ENCODE data around the gene TRIM32. TPM values are rescaled to one million over a fixed set of nuclear protein-coding genes. Genes with fewer than 3 reads are reported as not detected.
A peak's percentile ranks its signal among the peaks of the same experiment; 100 is the strongest.

TRIM32 gene
- total RNA-seq, 1 donor from 2014 or later, result 12.3 TPM

DNA sequence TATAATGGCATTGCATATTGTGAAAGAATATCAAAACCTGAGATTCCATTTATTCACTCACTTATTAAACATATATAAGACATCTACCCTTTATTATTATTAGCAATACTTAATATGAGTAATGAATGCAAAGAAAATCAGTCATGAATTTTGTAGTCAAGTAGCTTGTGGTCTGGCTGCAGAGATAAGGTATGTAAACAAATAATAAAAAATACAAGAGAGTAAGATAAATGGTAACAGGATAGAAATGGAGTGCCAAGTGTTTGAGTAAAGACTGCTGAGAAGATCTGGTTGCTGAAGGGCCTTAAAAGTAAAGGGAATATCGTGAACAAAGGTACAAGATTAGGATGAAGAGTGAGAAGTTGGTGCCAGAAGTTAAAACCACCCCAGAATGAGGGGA is 18.4 kb downstream of the TRIM32 start:
- no peak for DNase-seq

DNA sequence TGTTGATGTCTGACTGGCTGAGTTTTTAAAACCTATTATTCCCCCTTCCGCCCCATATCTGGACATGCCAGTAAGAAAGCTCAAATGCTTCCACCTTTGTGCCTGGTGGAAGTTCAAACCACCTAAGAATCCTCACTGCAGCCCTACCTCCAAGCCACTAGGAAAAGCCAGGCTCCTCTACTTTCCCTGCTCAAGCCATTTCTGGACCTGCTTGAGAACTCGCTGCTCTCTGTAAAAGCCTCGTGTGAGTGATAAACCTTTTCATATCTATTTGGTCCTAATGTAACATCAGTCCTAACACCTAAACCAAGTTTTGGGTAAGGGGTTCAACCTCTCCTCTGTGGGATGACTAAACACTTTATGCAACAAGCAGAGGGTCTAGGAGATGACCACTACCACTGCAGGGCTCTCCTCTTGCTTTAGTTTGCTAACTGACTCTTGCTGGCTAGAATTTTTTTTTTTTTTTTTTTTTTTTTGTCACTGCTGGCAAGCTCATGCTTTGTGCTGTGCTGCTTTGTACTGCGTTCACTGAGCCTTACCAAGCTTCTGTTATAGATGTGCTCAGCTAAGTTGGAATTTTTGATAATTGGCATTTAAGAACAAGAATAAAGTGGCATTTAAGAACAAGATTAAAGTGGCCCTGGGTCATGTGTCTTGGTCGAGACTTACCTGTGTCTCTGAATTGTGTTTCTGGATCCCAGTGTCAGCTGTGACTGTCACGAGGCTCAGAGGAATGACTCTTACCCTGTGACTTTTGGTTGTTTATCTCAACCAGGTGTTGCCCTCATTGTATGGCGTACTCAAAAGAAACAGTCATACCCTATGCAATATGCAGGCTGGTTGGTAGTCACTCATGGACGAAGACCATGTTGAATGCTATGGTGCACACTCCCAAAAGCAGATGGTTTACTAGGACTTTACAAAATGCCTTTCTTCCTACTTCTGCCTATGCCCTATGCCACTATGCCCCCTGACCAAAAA is 19.5 kb downstream of the TRIM32 start:
- no peak for DNase-seq

DNA sequence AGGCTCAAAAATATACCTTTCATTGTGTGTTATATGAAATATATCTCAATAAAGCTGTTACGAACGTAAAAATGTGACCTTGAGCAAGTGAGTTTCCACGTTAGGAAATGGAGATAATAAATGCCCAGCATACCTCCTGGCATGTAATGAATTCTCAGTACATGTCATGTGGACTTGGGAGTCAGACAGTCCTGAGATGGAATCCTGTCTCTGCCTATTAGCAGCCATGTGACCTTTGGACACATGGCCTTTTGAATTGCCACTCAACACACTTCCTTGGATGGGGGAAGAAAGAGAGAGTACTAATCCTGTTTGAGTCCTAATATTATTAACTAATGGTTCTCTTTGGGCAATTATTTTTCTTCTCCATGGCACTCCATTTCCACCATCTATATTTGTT is 25.7 kb downstream of the TRIM32 start:
- DNase-seq, result no peak

DNA sequence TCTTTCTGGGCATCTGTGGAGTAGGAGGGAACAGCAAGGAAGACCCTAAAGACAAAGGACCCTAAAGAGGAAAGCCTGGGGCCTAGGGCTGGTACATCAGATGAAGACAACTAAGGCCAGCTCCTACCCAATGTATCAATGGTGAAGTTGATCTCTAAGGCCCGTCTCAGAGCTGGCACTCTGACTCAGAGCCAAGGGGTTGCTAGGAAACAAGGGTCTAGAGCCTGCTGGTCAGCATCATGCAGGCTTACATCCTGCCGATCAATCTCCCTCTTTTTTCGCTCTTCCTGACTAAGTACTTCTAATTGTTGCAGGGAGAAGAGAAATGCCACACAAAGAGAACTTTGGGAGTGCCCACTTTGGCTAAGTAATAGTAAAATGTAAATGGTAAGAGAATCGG is 26.2 kb downstream of the TRIM32 start:
- DNase-seq, result no peak

DNA sequence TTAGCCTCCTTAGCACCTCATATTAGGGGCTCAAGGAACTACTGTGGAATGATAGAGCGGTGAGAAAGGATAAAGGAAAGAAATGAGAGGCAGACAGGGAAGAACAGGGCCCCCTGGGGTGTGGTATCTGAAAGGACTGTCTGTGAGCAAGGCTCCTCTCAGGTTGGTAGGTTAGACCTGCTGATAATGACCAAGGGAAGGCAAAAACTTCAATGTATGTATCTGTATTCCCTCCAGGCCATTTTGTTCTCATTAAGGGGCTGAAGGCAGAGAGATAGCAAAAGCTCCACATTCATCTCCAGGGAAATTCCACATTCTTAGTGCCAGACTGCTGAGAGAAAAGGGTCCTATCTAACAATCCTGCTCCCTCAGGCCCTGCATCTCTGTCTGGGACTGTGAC is 28.6 kb downstream of the TRIM32 start:
- DNase-seq, result no peak

- no peak for DNase-seq
Observed at GRCh38 chr9:116716438-116716837, 29.3 kb downstream of the TRIM32 start.

- DNase-seq, result peak; percentile 95
Observed at GRCh38 chr9:116717150-116717549, 30.0 kb downstream of the TRIM32 start.

DNA sequence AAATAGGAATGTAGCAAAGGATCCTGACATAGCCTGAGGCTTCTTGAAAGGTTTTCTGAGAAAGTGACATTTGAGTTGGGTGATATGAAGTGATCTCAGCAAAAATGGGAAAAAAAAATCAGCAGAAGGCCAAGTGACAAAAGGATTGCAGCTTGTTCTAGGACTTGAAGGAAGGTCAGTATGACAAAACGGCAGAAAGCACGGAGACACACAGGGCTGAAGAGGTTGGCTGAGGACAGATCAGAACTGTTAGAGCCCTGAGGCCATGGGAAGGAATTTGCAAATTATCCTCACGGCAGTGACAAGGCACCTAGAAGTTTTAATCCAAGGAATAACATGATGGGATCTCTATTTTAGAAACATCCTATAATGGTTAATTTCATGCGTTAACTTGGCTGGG is 31.0 kb downstream of the TRIM32 start:
- DNase-seq, result no peak

- DNase-seq, result no peak
Observed at GRCh38 chr9:116720111-116720510, 33.0 kb downstream of the TRIM32 start.

DNA sequence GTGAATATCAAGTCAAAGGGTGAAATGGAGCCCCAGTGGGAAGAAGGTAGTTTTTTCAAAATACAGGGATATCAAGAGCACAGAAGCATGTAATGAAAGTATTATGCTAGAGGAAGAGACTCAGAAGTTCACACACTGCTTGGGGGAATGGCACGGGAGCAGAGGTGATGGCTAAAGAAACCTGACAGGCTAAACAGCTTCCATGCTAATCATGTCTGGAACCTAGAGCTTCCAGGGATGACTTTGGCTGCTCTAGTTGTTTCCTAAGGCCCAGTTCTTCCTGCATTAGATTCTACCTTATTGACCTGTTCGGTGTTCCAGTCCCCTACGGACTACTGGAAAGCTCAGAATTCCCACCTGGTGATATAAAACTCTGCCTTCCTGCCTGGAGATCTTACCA is 34.3 kb downstream of the TRIM32 start:
- no peak for DNase-seq

DNA sequence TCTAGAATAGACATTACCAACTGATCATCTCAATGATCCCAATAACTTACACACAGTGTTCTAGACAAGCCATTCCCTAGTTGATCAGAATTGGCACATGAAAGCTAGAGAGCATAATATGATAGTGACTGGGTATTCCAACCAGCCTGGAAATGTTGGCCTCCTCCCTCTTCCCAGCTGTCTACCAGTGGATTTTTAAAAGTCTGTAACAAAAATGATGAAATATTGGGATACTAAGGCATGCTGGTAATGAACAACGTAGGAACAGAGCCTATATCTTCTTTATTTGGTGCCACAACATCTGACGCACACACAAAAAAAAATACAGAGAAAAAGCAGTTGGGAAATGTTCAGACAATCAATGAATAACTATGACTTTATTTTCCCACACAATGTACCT is 34.8 kb downstream of the TRIM32 start:
- no peak for DNase-seq

- DNase-seq, result no peak
Observed at GRCh38 chr9:116724123-116724522, 37.0 kb downstream of the TRIM32 start.

GRCh38 chr9:116726602-116727001 is 39.5 kb downstream of the TRIM32 start:
- DNase-seq, result no peak

DNA sequence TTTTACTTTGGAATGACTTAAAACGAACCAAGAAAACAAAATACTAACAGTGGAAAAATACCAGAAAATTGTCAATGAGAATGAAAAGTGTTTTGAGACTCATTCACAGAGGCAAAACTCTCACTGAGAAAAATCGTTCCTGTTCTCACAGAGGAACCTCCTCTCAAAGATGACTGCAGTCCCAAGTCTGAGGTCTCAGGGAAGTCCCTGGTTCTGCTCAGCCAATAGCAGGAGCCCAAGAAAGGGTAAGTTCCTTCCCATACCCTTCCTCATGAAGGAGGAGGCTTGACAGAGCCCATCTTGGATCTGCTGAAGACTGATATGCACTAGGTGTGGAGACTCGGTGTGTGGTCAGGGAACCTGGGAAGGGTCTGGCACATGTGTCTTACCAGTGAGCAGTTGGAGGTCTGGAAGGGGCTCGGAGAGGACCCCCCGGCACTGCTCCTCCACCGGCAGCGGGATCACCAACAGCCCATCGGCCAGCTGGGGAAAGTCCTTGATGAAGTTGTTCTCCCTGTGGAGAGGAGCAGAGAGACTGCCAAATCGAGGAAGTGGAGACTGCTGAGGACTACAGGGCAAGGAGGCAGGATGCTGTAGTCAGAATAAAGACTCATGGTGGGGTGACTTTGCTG is 46.0 kb downstream of the TRIM32 start:
- DNase-seq, result no peak

DNA sequence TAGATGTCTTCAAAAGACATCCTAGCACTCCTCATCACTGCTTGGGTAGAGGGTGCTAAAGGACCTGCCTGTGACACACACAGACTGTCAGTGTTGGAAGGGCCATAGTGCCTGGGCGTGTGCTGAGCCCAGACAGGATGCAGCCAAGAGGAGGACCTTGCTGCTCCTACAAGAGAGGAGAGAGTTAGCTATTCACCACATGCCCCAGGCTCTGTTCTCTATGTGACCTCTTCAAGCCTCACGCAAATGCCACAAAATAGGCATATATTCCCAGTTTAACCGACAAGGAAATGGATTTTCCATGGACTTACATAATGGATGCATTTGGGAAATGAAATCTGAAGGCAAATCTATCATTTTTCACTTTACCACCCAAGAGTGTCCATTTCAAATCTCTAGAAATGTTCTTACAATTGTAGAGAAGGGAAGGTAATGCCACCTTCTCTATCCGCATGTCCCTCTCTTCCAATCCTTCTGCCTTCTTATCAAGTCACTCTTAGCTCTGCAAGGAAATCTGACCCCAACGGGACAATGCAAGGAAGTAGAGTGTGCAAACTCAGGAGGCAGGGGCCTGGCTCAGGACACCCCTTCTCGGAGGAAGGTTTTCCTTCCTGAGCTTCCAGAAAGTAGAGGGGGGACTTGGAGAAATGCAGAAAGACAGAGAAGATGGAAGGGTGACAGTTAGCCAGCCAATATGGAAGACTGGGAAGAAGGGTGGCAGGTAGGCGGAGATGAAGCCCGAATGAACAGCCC is 49.5 kb downstream of the TRIM32 start:
- DNase-seq, result no peak

DNA sequence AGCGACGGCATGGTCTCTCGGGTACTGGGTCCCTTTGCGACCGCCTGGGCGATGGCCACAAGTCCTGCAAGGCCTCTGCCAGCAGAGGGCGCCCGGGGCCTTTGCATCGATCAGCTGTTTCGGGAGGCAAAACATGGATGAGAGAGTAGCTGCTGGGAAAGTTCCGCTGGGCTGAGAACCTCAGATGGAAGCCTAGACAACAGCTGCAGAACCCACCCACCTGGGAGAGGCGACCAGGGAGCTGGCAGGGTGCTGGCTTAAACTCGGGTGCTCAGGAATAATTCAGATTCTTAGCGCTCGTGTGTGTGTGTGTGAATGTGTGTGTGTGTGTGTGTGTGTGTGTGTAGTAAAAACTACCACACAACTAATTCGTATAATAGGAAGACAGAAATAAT is 50.0 kb downstream of the TRIM32 start:
- DNase-seq, result peak; percentile 34

DNA sequence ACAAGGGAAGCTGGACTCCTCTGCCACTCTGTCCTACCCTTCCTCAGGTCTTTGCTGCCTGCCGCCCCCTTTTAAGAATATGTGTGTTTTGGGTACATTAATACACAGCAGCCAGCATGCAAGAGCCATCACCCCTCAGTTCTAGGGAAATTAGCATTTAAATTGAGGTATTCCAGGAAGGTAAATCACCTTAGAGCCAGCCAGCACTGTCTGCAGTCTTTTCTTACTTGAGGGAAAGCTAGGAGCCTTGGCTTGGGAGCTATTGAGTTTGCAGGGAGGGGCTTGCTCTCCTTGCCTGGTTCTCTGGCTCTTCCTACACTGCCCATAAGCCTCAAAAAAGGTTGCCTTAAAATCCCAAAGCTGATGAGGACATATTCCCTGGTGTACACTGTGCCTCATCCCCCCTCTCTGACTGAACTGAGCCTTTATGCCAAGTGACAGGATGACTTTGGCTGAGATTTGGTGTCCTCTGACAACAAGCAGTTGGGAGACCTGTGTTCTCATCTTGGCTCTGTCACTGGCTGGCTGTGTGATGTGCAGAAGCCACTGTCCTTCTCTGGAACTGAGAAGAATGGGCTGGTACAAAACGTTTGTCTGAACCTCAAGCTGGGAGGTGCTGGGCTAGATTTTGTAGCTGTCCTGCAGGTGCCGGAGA is 54.1 kb downstream of the TRIM32 start:
- DNase-seq, result no peak

GRCh38 chr9:116741742-116742141 is 54.6 kb downstream of the TRIM32 start:
- no peak for DNase-seq

DNA sequence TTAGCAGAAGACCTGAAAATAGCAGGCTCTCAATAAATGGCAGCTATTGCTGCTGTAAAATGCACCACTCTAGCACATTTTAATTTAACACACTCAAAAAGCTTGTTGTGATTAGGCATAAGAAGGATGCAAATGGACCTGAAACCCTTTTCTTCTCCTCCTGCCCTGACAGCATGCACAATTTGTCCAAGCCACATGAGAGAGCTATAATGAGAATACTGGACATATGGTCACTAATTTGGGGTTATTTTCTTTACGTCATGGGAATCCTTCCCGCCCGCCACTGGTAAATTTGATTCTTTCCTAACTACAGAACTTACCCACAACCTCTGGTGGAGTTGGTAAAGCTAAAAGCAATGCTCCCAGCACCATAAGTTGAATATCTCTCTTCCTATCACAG is 62.1 kb downstream of the TRIM32 start:
- DNase-seq, result no peak

DNA sequence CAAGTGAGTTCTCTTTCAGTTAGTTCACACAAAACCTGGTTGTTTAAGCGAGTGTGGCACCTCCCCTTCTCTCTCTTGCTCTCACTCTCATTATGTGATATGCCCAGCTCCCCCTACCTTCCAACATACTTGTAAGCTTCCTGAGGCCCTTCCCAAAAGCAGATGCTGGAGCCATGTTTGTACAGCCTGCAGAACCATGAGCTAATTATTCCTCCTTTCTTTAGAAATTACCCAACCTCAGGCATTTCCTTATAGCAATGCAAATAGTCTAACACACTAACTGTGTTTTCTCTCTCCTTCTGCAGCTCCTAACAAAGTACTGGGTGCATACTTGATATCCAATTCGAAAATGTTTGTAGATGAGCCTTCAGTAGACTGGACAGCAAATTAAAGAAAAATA is 62.7 kb downstream of the TRIM32 start:
- no peak for DNase-seq

DNA sequence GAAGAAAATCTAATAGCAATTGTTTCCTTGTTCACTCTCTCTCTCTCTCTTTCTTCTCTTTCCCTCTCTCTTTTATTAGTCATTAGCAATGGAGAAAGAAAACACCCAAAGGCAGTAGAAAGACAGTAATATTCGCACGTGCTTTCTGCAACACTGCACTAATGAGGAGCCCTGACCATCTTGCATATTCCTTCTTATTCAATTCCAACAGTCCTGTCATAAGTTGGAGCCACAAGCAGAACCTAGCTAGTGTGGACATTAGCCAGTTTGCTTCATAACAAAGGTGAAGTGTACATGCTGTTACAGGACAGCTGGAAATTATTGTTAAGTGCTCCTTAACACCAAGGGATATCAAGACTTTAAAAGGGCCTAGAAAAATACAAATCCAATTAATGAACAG is 63.4 kb downstream of the TRIM32 start:
- DNase-seq, result no peak
